Activated naive CD4-positive, alpha-beta T cell treated with anti-CD3 and anti-CD28 coated beads, Interleukin-2, amount 10 ng/mL, durations not matched to agents 7 days and 5 days (primary cell): Measurements from ENCODE around the gene ASIC4.

Experiments
- CTCF ChIA-PET: fragments of 350-600 bp; sonication (Branson Sonifier 250); formaldehyde crosslinking; loops from one replicate; lab custom pipeline; 2021; ENCODE audit warnings: antibody characterized with exemption; lab: Charles Lee
- DNase-seq: peaks from one replicate; pipeline ENCODE4 v3.0.0-alpha.2; 2020
- H3K27ac Mint-ChIP-seq: one replicate; pipeline ENCODE4 v1.8.0; 2021; ENCODE audit warnings: mild to moderate bottlenecking, moderate library complexity, mixed read lengths
- H3K27me3 Mint-ChIP-seq: one replicate; pipeline ENCODE4 v1.8.0; 2021; ENCODE audit warnings: mild to moderate bottlenecking, mixed read lengths
- H3K36me3 Mint-ChIP-seq: one replicate; pipeline ENCODE4 v1.8.0; 2021; ENCODE audit warnings: mixed read lengths
- H3K4me1 Mint-ChIP-seq: one replicate; pipeline ENCODE4 v1.8.0; 2021; ENCODE audit warnings: mixed read lengths
- H3K4me3 Mint-ChIP-seq: one replicate; pipeline ENCODE4 v1.8.0; 2021; ENCODE audit warnings: mild to moderate bottlenecking, moderate library complexity, mixed read lengths
- H3K9me3 Mint-ChIP-seq: one replicate; pipeline ENCODE4 v1.8.0; 2021; ENCODE audit warnings: mixed read lengths

ASIC4 gene

GRCh38 chr2:219565130-219566080 is 51.1 kb downstream of the ASIC4 start:
- no peak overlapping the region for H3K27ac Mint-ChIP-seq
- H3K27me3 Mint-ChIP-seq = peaks cover 57% of the 10 kb centered on the region
- no peaks in the 10 kb centered on the region for H3K9me3 Mint-ChIP-seq
- H3K4me3 Mint-ChIP-seq = no peak overlapping the region
- DNase-seq = no peak
- peaks cover 3% of the 10 kb centered on the region for H3K4me1 Mint-ChIP-seq
- no peaks in the 10 kb centered on the region for H3K36me3 Mint-ChIP-seq
- CTCF ChIA-PET = interaction anchor here (0.5 kb wide), 1 partner anchor 270 kb away, joined by 3 read pairs; no protein-coding TSS in a partner anchor

GRCh38 chr2:219566640-219567039 is 52.4 kb downstream of the ASIC4 start:
- H3K4me3 Mint-ChIP-seq = no peak overlapping the region
- H3K27me3 Mint-ChIP-seq = peaks cover 61% of the 10 kb centered on the region
- CTCF ChIA-PET = no interaction called here
- no peaks in the 10 kb centered on the region for H3K36me3 Mint-ChIP-seq
- no peaks in the 10 kb centered on the region for H3K9me3 Mint-ChIP-seq
- H3K27ac Mint-ChIP-seq = no peak overlapping the region
- no peak for DNase-seq
- H3K4me1 Mint-ChIP-seq = peaks cover 3% of the 10 kb centered on the region

- peaks cover 66% of the 10 kb centered on the region for H3K27me3 Mint-ChIP-seq
- peaks cover 3% of the 10 kb centered on the region for H3K4me1 Mint-ChIP-seq
- no peak overlapping the region for H3K27ac Mint-ChIP-seq
- H3K36me3 Mint-ChIP-seq = no peaks in the 10 kb centered on the region
- H3K4me3 Mint-ChIP-seq = no peak overlapping the region
- no peaks in the 10 kb centered on the region for H3K9me3 Mint-ChIP-seq
- CTCF ChIA-PET = no interaction called here
- DNase-seq = no peak
Measured at GRCh38 chr2:219567131-219567530, 52.8 kb downstream of the ASIC4 start.

- no peaks in the 10 kb centered on the region for H3K36me3 Mint-ChIP-seq
- H3K27me3 Mint-ChIP-seq = peaks cover 74% of the 10 kb centered on the region
- H3K4me3 Mint-ChIP-seq = no peak overlapping the region
- CTCF ChIA-PET = interaction anchor here (1.1 to 2.1 kb wide), 2 partner anchors 7 to 27 kb away, joined by 3 to 5 read pairs; no protein-coding TSS in a partner anchor
- peaks cover 3% of the 10 kb centered on the region for H3K4me1 Mint-ChIP-seq
- no peaks in the 10 kb centered on the region for H3K9me3 Mint-ChIP-seq
- no peak for DNase-seq
- no peak overlapping the region for H3K27ac Mint-ChIP-seq
Measured at GRCh38 chr2:219567791-219568361, 53.6 kb downstream of the ASIC4 start.

- Mint-ChIP-seq H3K36me3 (no peaks in the 10 kb centered on the region), H3K27ac (no peak overlapping the region), H3K27me3 (peaks cover 85% of the 10 kb centered on the region), H3K4me3 (no peak overlapping the region), H3K9me3 (no peaks in the 10 kb centered on the region), H3K4me1 (peaks cover 3% of the 10 kb centered on the region)
- no peak for DNase-seq
- CTCF ChIA-PET = interaction anchor here (2.1 kb wide), 1 partner anchor 8 kb away, joined by 5 read pairs; no protein-coding TSS in a partner anchor
Measured at GRCh38 chr2:219569041-219569440, 54.8 kb downstream of the ASIC4 start.

GRCh38 chr2:219569635-219570034 is 55.4 kb downstream of the ASIC4 start:
- Mint-ChIP-seq H3K9me3 (no peaks in the 10 kb centered on the region), H3K27me3 (peaks cover 89% of the 10 kb centered on the region), H3K4me1 (peaks cover 3% of the 10 kb centered on the region), H3K36me3 (no peaks in the 10 kb centered on the region), H3K4me3 (no peak overlapping the region), H3K27ac (no peak overlapping the region)
- CTCF ChIA-PET = interaction anchor here (2.1 kb wide), 1 partner anchor 9 kb away, joined by 5 read pairs; no protein-coding TSS in a partner anchor
- no peak for DNase-seq

- Mint-ChIP-seq H3K27ac (no peak overlapping the region), H3K4me1 (peaks cover 3% of the 10 kb centered on the region), H3K4me3 (no peak overlapping the region), H3K27me3 (peaks cover 90% of the 10 kb centered on the region), H3K9me3 (no peaks in the 10 kb centered on the region), H3K36me3 (no peaks in the 10 kb centered on the region)
- no peak for DNase-seq
- CTCF ChIA-PET = interaction anchor here (1.5 to 1.6 kb wide), 2 partner anchors 10 to 73 kb away, joined by 4 to 7 read pairs; no protein-coding TSS in a partner anchor
Measured at GRCh38 chr2:219570194-219570923, 56.1 kb downstream of the ASIC4 start.

- Mint-ChIP-seq H3K4me3 (no peak overlapping the region), H3K9me3 (no peaks in the 10 kb centered on the region), H3K27me3 (peaks cover 93% of the 10 kb centered on the region), H3K27ac (no peak overlapping the region), H3K36me3 (no peaks in the 10 kb centered on the region), H3K4me1 (peaks cover 3% of the 10 kb centered on the region)
- DNase-seq = no peak
- CTCF ChIA-PET = interaction anchor here (1.5 to 1.6 kb wide), 2 partner anchors 11 to 72 kb away, joined by 4 to 7 read pairs; no protein-coding TSS in a partner anchor
Measured at GRCh38 chr2:219570924-219571310, 56.6 kb downstream of the ASIC4 start.

- H3K4me1 Mint-ChIP-seq = peaks cover 3% of the 10 kb centered on the region
- H3K9me3 Mint-ChIP-seq = no peaks in the 10 kb centered on the region
- H3K27ac Mint-ChIP-seq = no peak within 1 kb of the TSS
- CTCF ChIA-PET = interaction anchor here (1.5 to 1.6 kb wide), 3 partner anchors 12 to 71 kb away, joined by 3 to 7 read pairs (median 4); no protein-coding TSS in a partner anchor
- no peak for DNase-seq
- peaks cover 92% of the 10 kb centered on the region for H3K27me3 Mint-ChIP-seq
- H3K4me3 Mint-ChIP-seq = no peak within 1 kb of the TSS
- H3K36me3 Mint-ChIP-seq = no peaks in the 10 kb centered on the region
Measured at GRCh38 chr2:219571311-219572236, 57.3 kb downstream of the ASIC4 start, which contains the start of gene OBSL1. OBSL1 (minus strand) TSS chr2:219571539; CDS start chr2:219571232, 307 bp downstream.

- no peaks in the 10 kb centered on the region for H3K9me3 Mint-ChIP-seq
- no peak within 1 kb of the TSS for H3K27ac Mint-ChIP-seq
- CTCF ChIA-PET = interaction anchor here (1.6 kb wide), 1 partner anchor 17 kb away, joined by 3 read pairs; no protein-coding TSS in a partner anchor
- no peaks in the 10 kb centered on the region for H3K36me3 Mint-ChIP-seq
- peaks cover 94% of the 10 kb centered on the region for H3K27me3 Mint-ChIP-seq
- peaks cover 3% of the 10 kb centered on the region for H3K4me1 Mint-ChIP-seq
- DNase-seq = no peak
- no peak within 1 kb of the TSS for H3K4me3 Mint-ChIP-seq
Measured at GRCh38 chr2:219572237-219573001, 58.1 kb downstream of the ASIC4 start, which contains the start of gene INHA. INHA (plus strand) TSS chr2:219572310; CDS start chr2:219572375, 65 bp downstream.

GRCh38 chr2:219573166-219573565 is 58.9 kb downstream of the ASIC4 start:
- CTCF ChIA-PET = interaction anchor here (1.6 to 1.7 kb wide), 2 partner anchors 13 to 18 kb away, joined by 3 to 8 read pairs; no protein-coding TSS in a partner anchor
- H3K27me3 Mint-ChIP-seq = peaks cover 88% of the 10 kb centered on the region
- H3K27ac Mint-ChIP-seq = no peak overlapping the region

More at GRCh38 chr2:219573166-219573565, 58.9 kb downstream of the ASIC4 start:
- H3K9me3 Mint-ChIP-seq = no peaks in the 10 kb centered on the region
- no peak overlapping the region for H3K4me3 Mint-ChIP-seq
- peaks cover 3% of the 10 kb centered on the region for H3K4me1 Mint-ChIP-seq
- DNase-seq = no peak
- H3K36me3 Mint-ChIP-seq = no peaks in the 10 kb centered on the region
